GM12878 (cell line): ENCODE measurements around the gene NDUFS6. TPM values are rescaled to one million over a fixed set of nuclear protein-coding genes. Genes with fewer than 3 reads are reported as not detected.

Experiments used
- ATF2 ChIP-seq: IDR thresholded peaks from 2 replicates; pipeline ENCODE4 v1.6.1; 2012; ENCODE audit warnings: low read length, inconsistent platforms
- BCL11A ChIP-seq: IDR thresholded peaks from 2 replicates; pipeline ENCODE4 v1.6.1; 2011; ENCODE audit warnings: low read depth, low read length
- BCL3 ChIP-seq: IDR thresholded peaks from 2 replicates; pipeline ENCODE4 v1.6.1; 2011; ENCODE audit warnings: borderline replicate concordance, low read depth, mild to moderate bottlenecking, moderate library complexity, low read length; ENCODE audit not compliant: insufficient read depth, poor library complexity, severe bottlenecking
- ESRRA ChIP-seq: IDR thresholded peaks from 2 replicates; pipeline ENCODE4 v1.6.1; 2012; ENCODE audit warnings: mild to moderate bottlenecking, low read length, improper control_type of control experiment
- FOXK2 ChIP-seq: fragments of 450-650 bp; IDR thresholded peaks from 2 replicates; pipeline ENCODE4 v1.6.1; 2017; ENCODE audit warnings: mild to moderate bottlenecking, moderate library complexity
- HDGF ChIP-seq: fragments of 450-650 bp; IDR thresholded peaks from 2 replicates; pipeline ENCODE4 v1.6.1; 2016; ENCODE audit warnings: antibody characterized with exemption
- IKZF2 ChIP-seq, 2 experiments: fragments of 450-650 bp; IDR thresholded peaks; 2 replicates each; pipeline ENCODE4 v1.6.1; 2017; ENCODE audit warnings: mild to moderate bottlenecking in 2 of 2, moderate library complexity in 2 of 2
- IRF5 ChIP-seq: fragments of 450-650 bp; IDR thresholded peaks from 2 replicates; pipeline ENCODE4 v1.6.1; 2017; ENCODE audit warnings: borderline replicate concordance
- KLF5 ChIP-seq: fragments of 450-650 bp; IDR thresholded peaks from 2 replicates; pipeline ENCODE4 v1.6.1; 2014; ENCODE audit warnings: mild to moderate bottlenecking; ENCODE audit not compliant: partially characterized antibody
- MEF2A ChIP-seq: IDR thresholded peaks from 2 replicates; pipeline ENCODE4 v1.6.1; 2011; ENCODE audit warnings: low read depth, mild to moderate bottlenecking, low read length, moderate library complexity; ENCODE audit not compliant: insufficient read depth
- NFYB ChIP-seq: IDR thresholded peaks from 2 replicates; pipeline ENCODE4 v1.6.1; 2011; ENCODE audit warnings: low read depth, mild to moderate bottlenecking, low read length, improper control_type of control experiment, moderate library complexity; ENCODE audit not compliant: insufficient read depth
- PAX8 ChIP-seq: fragments of 450-650 bp; IDR thresholded peaks from 2 replicates; pipeline ENCODE4 v1.6.1; 2017; ENCODE audit warnings: mild to moderate bottlenecking, moderate library complexity
- POLR2AphosphoS5 ChIP-seq: IDR thresholded peaks from 2 replicates; pipeline ENCODE4 v1.6.1; 2011; ENCODE audit warnings: mild to moderate bottlenecking, low read length, inconsistent platforms
- POU2F2 ChIP-seq: IDR thresholded peaks from 3 replicates; pipeline ENCODE4 v1.6.1; 2011; ENCODE audit warnings: low read depth, mild to moderate bottlenecking, low read length, borderline replicate concordance
- RBBP5 ChIP-seq: fragments of 200-600 bp; sonication (generic); conservative IDR thresholded peaks from 2 replicates; pipeline ENCODE4 v1.6.1; 2016
- SMAD1 ChIP-seq: fragments of 450-650 bp; IDR thresholded peaks from 2 replicates; pipeline ENCODE4 v1.6.1; 2018; ENCODE audit warnings: mild to moderate bottlenecking, low read depth; ENCODE audit not compliant: partially characterized antibody
- SMAD5 ChIP-seq: IDR thresholded peaks from 2 replicates; pipeline ENCODE4 v1.6.1; 2016; ENCODE audit warnings: antibody characterized with exemption, low read depth
- SMC3 ChIP-seq: IDR thresholded peaks from 2 replicates; pipeline ENCODE4 v1.6.1; 2011; ENCODE audit warnings: low read length, improper control_type of control experiment, borderline replicate concordance
- TBL1XR1 ChIP-seq: IDR thresholded peaks from 2 replicates; pipeline ENCODE4 v1.6.1; 2012; ENCODE audit warnings: low read depth, low read length, improper control_type of control experiment
- YBX1 ChIP-seq: fragments of 450-650 bp; IDR thresholded peaks from 2 replicates; pipeline ENCODE4 v1.6.1; 2016; ENCODE audit warnings: antibody characterized with exemption
- ZBTB11 ChIP-seq: fragments of 450-650 bp; formaldehyde crosslinking; IDR thresholded peaks from 2 replicates; pipeline ENCODE4 v1.5.0; 2022; ENCODE audit warnings: mild to moderate bottlenecking, missing genetic modification characterization
- ZNF274 ChIP-seq: IDR thresholded peaks from one replicate; pipeline ENCODE4 v1.8.0; 2011; ENCODE audit not compliant: insufficient read length, insufficient read depth
- polyA plus RNA-seq, 11 experiments: library from polyadenylated mRNA; depleted of rRNA in 4 of 11; unstranded in 6 of 11; stranded (reverse) in 5 of 11; fragments of >200 nt; fragmentation: Nextera tagmentation in 4 of 11; fragmentation: Illumina TruSeq in 1 of 11; extraction: Ambion mirVana in 4 of 11; extraction: Trizol in 1 of 11; gene quantifications; 1 replicate in 1 of 11; 2 replicates in 10 of 11; pipeline versions ENCODE4 v1.2.1 to v1.2.3, GENCODE V29; 2011 to 2016; ENCODE audit warnings: inconsistent platforms in 2 of 11, missing spikeins in 2 of 11, low read depth in 1 of 11
- total RNA-seq, 4 experiments: library from RNA; depleted of rRNA in 3 of 4; stranded (reverse); fragments of >200 nt in 3 of 4; fragmentation: Illumina TruSeq in 1 of 4; extraction: Trizol in 1 of 4; gene quantifications; 2 replicates each; pipeline versions ENCODE4 v1.2.1 to v1.2.3, GENCODE V29; 2013 to 2021

NDUFS6 gene
- total and polyA plus RNA-seq, 10 of the 15 experiments (the other 5 are each of a cell fraction or from before 2014, with no cell fraction given): 20.7 to 213 (median 58.3) TPM

GRCh38 chr5:1799602-1800471 lies 1.4 kb upstream of the NDUFS6 start, which contains the start of gene MRPL36 (continued):
- TF ChIP-seq MEF2A: no peak
- no peak for TF ChIP-seq BCL11A
- TF ChIP-seq ESRRA: no peak
- 0 out of 3 replicates have a peak, but pooled peaks have one; percentile 7 for TF ChIP-seq POU2F2
- peak in 1 of 2 experiments; percentile 36; a peak in 1 of 4 replicates for TF ChIP-seq IKZF2 (IDR thresholded peaks at IDR 0.05)
- TF ChIP-seq NFYB: no peak
- TF ChIP-seq TBL1XR1: no peak; the same call in 1 of the 2 replicates
- TF ChIP-seq SMC3: no peak
- no peak for TF ChIP-seq BCL3
- TF ChIP-seq HDGF: no peak
- TF ChIP-seq SMAD5: peak; percentile 62; the same call in 1 of the 2 replicates
- peak; percentile 69 for TF ChIP-seq FOXK2
- TF ChIP-seq KLF5: peak; percentile 42
- no peak for TF ChIP-seq RBBP5
- no peak for TF ChIP-seq YBX1
- TF ChIP-seq ZBTB11 (CRISPR knock-in tag): no peak
- peak; percentile 72 for TF ChIP-seq POLR2AphosphoS5
- TF ChIP-seq PAX8: no peak
- TF ChIP-seq SMAD1: no peak
- no peak for TF ChIP-seq ATF2
- no peak for TF ChIP-seq ZNF274
- TF ChIP-seq IRF5: no peak
